OCI-LY1 (cell line): ENCODE results near the gene ERVMER34-1.

Experiments used
- H2AFZ ChIP-seq: fragments of 200-600 bp; sonication (generic), shearing (Covaris generic); 2 replicates; pipeline ENCODE4 v1.6.0; 2014; ENCODE audit warnings: antibody characterized with exemption, mild to moderate bottlenecking, low read length
- H3F3A ChIP-seq: fragments of 200-600 bp; sonication (generic), shearing (Covaris generic); 2 replicates; pipeline ENCODE4 v1.6.0; 2014; ENCODE audit warnings: mild to moderate bottlenecking, antibody characterized with exemption, low read length, moderate library complexity; ENCODE audit not compliant: insufficient read depth
- H3K27ac ChIP-seq: fragments of 200-600 bp; sonication (generic); 2 replicates; pipeline ENCODE4 v1.5.1; 2014; ENCODE audit warnings: low read length, mixed run types, mild to moderate bottlenecking, low read depth; ENCODE audit not compliant: poor library complexity, severe bottlenecking
- H3K27me3 ChIP-seq: fragments of 200-600 bp; sonication (generic); 2 replicates; pipeline ENCODE4 v1.6.0; 2014; ENCODE audit warnings: antibody characterized with exemption, mild to moderate bottlenecking, low read length, moderate library complexity; ENCODE audit not compliant: insufficient read depth
- H3K36me3 ChIP-seq: fragments of 200-600 bp; sonication (generic); 2 replicates; pipeline ENCODE4 v1.6.1; 2014; ENCODE audit warnings: mild to moderate bottlenecking, antibody characterized with exemption, low read length, moderate library complexity, mixed read lengths; ENCODE audit not compliant: insufficient read depth
- H3K4me1 ChIP-seq: fragments of 200-600 bp; sonication (generic); 2 replicates; pipeline ENCODE4 v1.5.1; 2014; ENCODE audit warnings: mild to moderate bottlenecking, low read length, moderate library complexity; ENCODE audit not compliant: insufficient read depth, severe bottlenecking
- H3K4me2 ChIP-seq: fragments of 200-600 bp; sonication (generic), shearing (Covaris generic); 2 replicates; pipeline ENCODE4 v1.6.1; 2014; ENCODE audit warnings: low read length
- H3K4me3 ChIP-seq: fragments of 200-600 bp; sonication (generic); 2 replicates; pipeline ENCODE4 v1.5.1; 2014; ENCODE audit warnings: low read length, low read depth, mild to moderate bottlenecking, mixed read lengths; ENCODE audit not compliant: poor library complexity, severe bottlenecking
- H3K79me2 ChIP-seq: fragments of 200-600 bp; shearing (Covaris generic); 2 replicates; pipeline ENCODE4 v1.6.1; 2016; ENCODE audit warnings: mixed run types, low read length, mixed read lengths; ENCODE audit not compliant: insufficient read depth
- H3K9ac ChIP-seq: fragments of 200-600 bp; sonication (generic), shearing (Covaris generic); 2 replicates; pipeline ENCODE4 v1.6.1; 2014; ENCODE audit warnings: mild to moderate bottlenecking, low read length, mixed read lengths
- H3K9me2 ChIP-seq: fragments of 200-600 bp; sonication (generic), shearing (Covaris generic); 2 replicates; pipeline ENCODE4 v1.6.1; 2014; ENCODE audit warnings: low read depth, mild to moderate bottlenecking, low read length, mixed read lengths
- H3K9me3 ChIP-seq: fragments of 200-600 bp; shearing (Covaris generic); 2 replicates; pipeline ENCODE4 v1.6.1; 2014; ENCODE audit warnings: low read length, mixed read lengths
- H4K20me1 ChIP-seq: fragments of 200-600 bp; sonication (generic), shearing (Covaris generic); 2 replicates; pipeline ENCODE4 v1.6.0; 2016; ENCODE audit warnings: mild to moderate bottlenecking, low read length; ENCODE audit not compliant: insufficient read depth
- EZH2 ChIP-seq: fragments of 200-600 bp; sonication (generic), shearing (Covaris generic); IDR thresholded peaks from 2 replicates; pipeline ENCODE4 v1.8.0; 2017; ENCODE audit warnings: borderline replicate concordance, mixed run types, mild to moderate bottlenecking, antibody characterized with exemption, low read length, moderate library complexity, mixed read lengths
- TF ChIP-seq, protein P1 (sequence below): fragments of 200-600 bp; sonication (generic), shearing (Covaris generic); IDR thresholded peaks from 2 replicates; pipeline ENCODE4 v1.5.1; 2017; ENCODE audit warnings: mild to moderate bottlenecking, antibody characterized with exemption, low read length, moderate library complexity, mixed read lengths

The ERVMER34-1 gene

DNA sequence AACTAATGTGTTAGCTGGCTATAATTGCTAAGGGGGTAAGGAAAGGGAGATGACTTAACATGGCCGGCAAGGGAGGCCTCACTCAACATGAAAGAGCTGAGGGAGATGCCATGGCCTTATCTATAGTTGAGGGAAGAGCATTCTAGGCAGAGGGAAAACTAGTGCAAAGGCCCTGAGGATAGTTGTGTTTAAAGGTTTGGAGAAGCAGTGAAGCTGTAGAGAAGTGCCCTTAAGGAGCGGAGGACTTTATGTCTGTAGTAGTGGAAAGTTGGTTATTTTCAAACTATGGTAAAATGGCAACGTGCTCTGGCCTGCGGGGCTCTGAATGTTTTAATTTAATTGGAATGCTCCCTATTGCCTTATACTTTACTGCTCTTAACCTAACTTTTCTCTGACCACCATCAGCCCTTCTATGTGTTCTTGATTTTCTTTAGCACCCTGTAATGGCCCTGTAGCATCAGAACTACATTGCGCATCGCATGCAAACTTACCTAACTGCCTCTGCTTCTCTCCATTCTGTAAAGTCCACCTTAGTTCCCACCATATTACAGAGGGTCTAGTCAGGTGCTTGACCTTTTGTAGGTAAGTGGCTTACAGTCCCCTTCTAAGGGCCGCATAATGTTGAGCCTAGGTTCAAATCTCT lies 35.8 kb downstream of the ERVMER34-1 start:
- Histone ChIP-seq H3K36me3 (peaks cover 63% of the 10 kb centered on the region), H3K4me3 (peak overlapping the region; percentile 91), H3K9ac (peak overlapping the region; percentile 4; the same call in 1 of the 2 replicates), H3K27ac (peak overlapping the region; percentile 78), H3K27me3 (no peaks in the 10 kb centered on the region), H2AFZ (no peak overlapping the region), H4K20me1 (no peaks in the 10 kb centered on the region), H3K9me2 (no peaks in the 10 kb centered on the region), H3K79me2 (peaks cover 8% of the 10 kb centered on the region; the same call in 1 of the 2 replicates), H3K4me2 (peak overlapping the region; percentile 87), H3K9me3 (no peaks in the 10 kb centered on the region), H3K4me1 (peaks cover 39% of the 10 kb centered on the region), H3F3A (peaks cover 12% of the 10 kb centered on the region; the same call in 1 of the 2 replicates)
- TF ChIP-seq, protein P1, sequence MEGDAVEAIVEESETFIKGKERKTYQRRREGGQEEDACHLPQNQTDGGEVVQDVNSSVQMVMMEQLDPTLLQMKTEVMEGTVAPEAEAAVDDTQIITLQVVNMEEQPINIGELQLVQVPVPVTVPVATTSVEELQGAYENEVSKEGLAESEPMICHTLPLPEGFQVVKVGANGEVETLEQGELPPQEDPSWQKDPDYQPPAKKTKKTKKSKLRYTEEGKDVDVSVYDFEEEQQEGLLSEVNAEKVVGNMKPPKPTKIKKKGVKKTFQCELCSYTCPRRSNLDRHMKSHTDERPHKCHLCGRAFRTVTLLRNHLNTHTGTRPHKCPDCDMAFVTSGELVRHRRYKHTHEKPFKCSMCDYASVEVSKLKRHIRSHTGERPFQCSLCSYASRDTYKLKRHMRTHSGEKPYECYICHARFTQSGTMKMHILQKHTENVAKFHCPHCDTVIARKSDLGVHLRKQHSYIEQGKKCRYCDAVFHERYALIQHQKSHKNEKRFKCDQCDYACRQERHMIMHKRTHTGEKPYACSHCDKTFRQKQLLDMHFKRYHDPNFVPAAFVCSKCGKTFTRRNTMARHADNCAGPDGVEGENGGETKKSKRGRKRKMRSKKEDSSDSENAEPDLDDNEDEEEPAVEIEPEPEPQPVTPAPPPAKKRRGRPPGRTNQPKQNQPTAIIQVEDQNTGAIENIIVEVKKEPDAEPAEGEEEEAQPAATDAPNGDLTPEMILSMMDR, result no peak
- TF ChIP-seq EZH2, result no peak

DNA sequence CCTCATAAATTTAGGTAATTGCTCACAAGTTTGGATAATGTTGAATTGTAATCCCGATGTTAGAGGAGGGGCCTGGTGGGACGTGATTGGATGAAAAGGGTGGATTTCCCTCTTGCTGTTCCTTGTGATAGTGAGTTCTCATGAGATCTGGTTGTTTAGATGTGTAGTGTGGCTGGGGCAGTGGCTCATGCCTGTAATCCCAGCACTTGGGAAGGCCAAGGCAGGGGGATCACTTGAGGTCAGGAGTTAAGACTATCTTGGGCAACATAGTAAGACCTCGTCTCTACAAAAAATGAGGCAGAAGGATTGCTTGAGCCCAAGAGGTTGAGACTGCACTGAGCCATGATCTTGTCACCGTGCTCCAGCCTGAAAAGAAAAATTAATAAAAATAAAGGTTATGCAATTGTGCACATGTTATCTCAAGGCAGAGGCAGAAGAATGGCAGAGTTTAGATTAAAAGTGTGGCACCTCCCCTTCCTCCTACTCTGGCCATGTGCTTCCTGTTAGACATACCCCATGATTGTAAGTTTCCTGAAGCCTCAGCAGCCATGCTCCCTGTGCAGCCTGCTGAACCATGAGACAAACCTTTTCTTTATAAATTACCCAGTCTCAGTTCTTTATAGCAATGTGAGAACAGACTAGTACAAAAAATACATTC lies 36.5 kb downstream of the ERVMER34-1 start:
- H3K9me3 ChIP-seq, result no peaks in the 10 kb centered on the region
- H3F3A ChIP-seq, result peaks cover 9% of the 10 kb centered on the region; the same call in 1 of the 2 replicates
- H3K79me2 ChIP-seq, result peaks cover 8% of the 10 kb centered on the region; the same call in 1 of the 2 replicates
- no peaks in the 10 kb centered on the region for H4K20me1 ChIP-seq
- peak overlapping the region; percentile 91 for H3K4me3 ChIP-seq
- H3K9ac ChIP-seq, result peak overlapping the region; percentile 91; the same call in 1 of the 2 replicates
- H3K27ac ChIP-seq, result peak overlapping the region; percentile 78
- H3K4me2 ChIP-seq, result peak overlapping the region; percentile 87
- H3K36me3 ChIP-seq, result peaks cover 56% of the 10 kb centered on the region
- TF ChIP-seq, protein P1, result no peak
- no peak for TF ChIP-seq EZH2
- no peaks in the 10 kb centered on the region for H3K9me2 ChIP-seq
- peaks cover 39% of the 10 kb centered on the region for H3K4me1 ChIP-seq
- no peak overlapping the region for H2AFZ ChIP-seq
- H3K27me3 ChIP-seq, result no peaks in the 10 kb centered on the region

DNA sequence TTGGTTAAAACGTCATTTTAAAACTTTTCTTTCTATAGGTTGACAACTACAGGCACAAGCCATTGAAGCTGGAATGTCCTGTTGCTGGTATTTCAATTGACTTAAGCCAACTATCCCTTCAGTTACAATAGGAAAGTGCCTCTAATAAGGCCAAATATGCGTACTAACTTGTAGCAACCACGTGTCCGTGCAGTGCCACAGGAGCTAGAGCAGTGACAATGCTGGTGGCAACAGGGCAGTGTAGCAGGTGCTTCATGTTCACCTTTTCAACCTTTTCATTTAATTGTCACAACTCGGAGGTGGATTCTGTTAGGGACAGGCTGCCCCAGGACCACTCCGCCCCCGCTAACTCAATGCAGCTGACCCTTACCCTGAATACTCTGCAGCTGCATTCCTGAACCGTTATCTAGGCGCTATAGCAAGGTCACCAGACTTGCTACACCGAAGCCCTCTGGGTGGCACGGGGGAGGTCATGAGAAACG lies 37.7 kb downstream of the ERVMER34-1 start:
- Histone ChIP-seq H3F3A (peaks cover 1% of the 10 kb centered on the region; the same call in 1 of the 2 replicates), H3K4me2 (peak overlapping the region; percentile 87), H3K27ac (peak overlapping the region; percentile 78), H3K9ac (peak overlapping the region; percentile 91), H2AFZ (no peak overlapping the region), H3K79me2 (peaks cover 8% of the 10 kb centered on the region; the same call in 1 of the 2 replicates), H3K27me3 (no peaks in the 10 kb centered on the region), H3K36me3 (peaks cover 50% of the 10 kb centered on the region), H3K4me1 (peaks cover 39% of the 10 kb centered on the region), H3K4me3 (peak overlapping the region; percentile 91), H3K9me2 (no peaks in the 10 kb centered on the region), H3K9me3 (no peaks in the 10 kb centered on the region), H4K20me1 (no peaks in the 10 kb centered on the region)
- no peak for TF ChIP-seq EZH2
- TF ChIP-seq, protein P1, result no peak
